SH-SY5Y (cell line): ENCODE results near the gene SYS1.

Experiments used
- GATA2 ChIP-seq: IDR thresholded peaks from 2 replicates; pipeline ENCODE4 v1.6.1; 2011; ENCODE audit warnings: mild to moderate bottlenecking, low read depth, low read length
- GATA3 ChIP-seq: IDR thresholded peaks from 2 replicates; pipeline ENCODE4 v1.6.1; 2011; ENCODE audit warnings: low read depth, mild to moderate bottlenecking, low read length, moderate library complexity

- TF ChIP-seq GATA2 (no peak), GATA3 (no peak)
These were observed 7.7 kb downstream of the SYS1 start for GRCh38 chr20:45370571-45371160.
